ENCODE measurements around the gene ETV6. TPM values are rescaled to one million over a fixed set of nuclear protein-coding genes. Genes with fewer than 3 reads are reported as not detected.

Gene ETV6
- total RNA-seq, 1 experiment from 2014 or later, result 89.1 TPM

DNA sequence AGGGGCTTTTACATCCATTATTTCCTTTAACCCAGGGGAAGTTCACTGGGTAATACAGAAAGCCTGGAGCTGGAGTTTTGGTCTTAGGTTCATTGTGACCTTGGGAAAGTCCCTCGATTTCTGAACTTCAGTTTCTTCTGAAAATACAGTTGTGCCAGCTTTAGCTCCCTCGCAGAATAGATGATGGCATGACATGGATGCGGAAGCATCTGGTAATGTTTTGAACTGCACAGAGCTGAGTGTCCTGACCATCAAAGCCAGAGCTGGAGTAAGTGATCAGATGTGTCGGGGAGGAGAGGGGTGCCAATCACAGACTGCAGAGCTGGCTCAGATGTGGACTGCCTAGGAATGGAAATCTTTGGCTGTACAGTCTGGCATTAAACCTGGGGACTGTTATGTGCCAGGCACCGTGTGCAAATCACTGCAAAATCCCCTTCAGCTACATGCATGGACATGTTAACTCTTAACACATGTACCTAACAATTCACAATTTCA, 180.9 kb downstream of the ETV6 start:
- DNase-seq, result no peak
- Mint-ChIP-seq H3K9me3 (ENCODE audit: low read depth, unreplicated experiment) (no peaks in the 10 kb centered on the region), H3K36me3 (ENCODE audit: insufficient read depth, unreplicated experiment) (peaks cover 22% of the 10 kb centered on the region), H3K4me3 (ENCODE audit: low read depth, unreplicated experiment) (no peak overlapping the region), H3K27ac (ENCODE audit: unreplicated experiment) (no peak overlapping the region), H3K4me1 (ENCODE audit: low read depth, unreplicated experiment) (peaks cover 36% of the 10 kb centered on the region), H3K27me3 (ENCODE audit: unreplicated experiment) (no peaks in the 10 kb centered on the region)
- CTCF ChIA-PET, result interaction anchor here (0.5 to 1.4 kb wide), 2 partner anchors 17 to 268 kb away, joined by 3 read pairs; no protein-coding TSS in a partner anchor
- intact Hi-C loops (cut with micrococcal nuclease; ENCODE audit: unreplicated experiment), result loop anchor here (10.0 kb wide), 1 partner anchor 204 kb away; no protein-coding TSS in a partner anchor
- no TSS peak for BruUV-seq (replicated peaks)
- TF ChIP-seq, protein P1, sequence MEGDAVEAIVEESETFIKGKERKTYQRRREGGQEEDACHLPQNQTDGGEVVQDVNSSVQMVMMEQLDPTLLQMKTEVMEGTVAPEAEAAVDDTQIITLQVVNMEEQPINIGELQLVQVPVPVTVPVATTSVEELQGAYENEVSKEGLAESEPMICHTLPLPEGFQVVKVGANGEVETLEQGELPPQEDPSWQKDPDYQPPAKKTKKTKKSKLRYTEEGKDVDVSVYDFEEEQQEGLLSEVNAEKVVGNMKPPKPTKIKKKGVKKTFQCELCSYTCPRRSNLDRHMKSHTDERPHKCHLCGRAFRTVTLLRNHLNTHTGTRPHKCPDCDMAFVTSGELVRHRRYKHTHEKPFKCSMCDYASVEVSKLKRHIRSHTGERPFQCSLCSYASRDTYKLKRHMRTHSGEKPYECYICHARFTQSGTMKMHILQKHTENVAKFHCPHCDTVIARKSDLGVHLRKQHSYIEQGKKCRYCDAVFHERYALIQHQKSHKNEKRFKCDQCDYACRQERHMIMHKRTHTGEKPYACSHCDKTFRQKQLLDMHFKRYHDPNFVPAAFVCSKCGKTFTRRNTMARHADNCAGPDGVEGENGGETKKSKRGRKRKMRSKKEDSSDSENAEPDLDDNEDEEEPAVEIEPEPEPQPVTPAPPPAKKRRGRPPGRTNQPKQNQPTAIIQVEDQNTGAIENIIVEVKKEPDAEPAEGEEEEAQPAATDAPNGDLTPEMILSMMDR (IDR thresholded peaks at IDR 0.05; ENCODE audit: unreplicated experiment), result no peak

DNA sequence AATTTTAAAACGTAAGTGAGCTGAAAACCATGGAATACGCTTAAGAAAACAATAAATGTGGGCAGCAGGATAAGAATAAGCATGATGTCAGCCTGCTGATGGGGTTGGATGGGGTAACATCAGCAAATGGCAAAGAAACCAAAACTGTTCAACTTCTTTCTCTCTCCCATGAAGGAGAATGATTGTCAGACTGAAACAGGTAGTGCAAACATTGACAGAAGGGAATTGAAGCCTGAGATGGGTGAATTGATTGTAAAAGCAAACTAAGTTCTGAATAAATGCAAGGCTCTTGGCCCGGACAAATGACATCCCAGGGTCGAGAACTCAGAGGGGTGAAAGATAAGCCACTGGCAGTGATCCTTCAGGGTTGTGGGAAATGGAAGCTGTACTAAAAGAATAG, 182.6 kb downstream of the ETV6 start:
- TF ChIP-seq, protein P1 (IDR thresholded peaks at IDR 0.05; ENCODE audit: unreplicated experiment), result no peak
- Mint-ChIP-seq H3K27ac (ENCODE audit: unreplicated experiment) (peak overlapping the region; percentile 90), H3K9me3 (ENCODE audit: low read depth, unreplicated experiment) (no peaks in the 10 kb centered on the region), H3K4me3 (ENCODE audit: low read depth, unreplicated experiment) (no peak overlapping the region), H3K36me3 (ENCODE audit: insufficient read depth, unreplicated experiment) (peaks cover 14% of the 10 kb centered on the region), H3K27me3 (ENCODE audit: unreplicated experiment) (no peaks in the 10 kb centered on the region), H3K4me1 (ENCODE audit: low read depth, unreplicated experiment) (peaks cover 47% of the 10 kb centered on the region)
- no TSS peak for BruUV-seq (replicated peaks)
- CTCF ChIA-PET, result no interaction called here
- no peak for DNase-seq
- intact Hi-C loops (cut with micrococcal nuclease; ENCODE audit: unreplicated experiment), result loop anchor here (10.0 kb wide), 1 partner anchor 203 kb away; no protein-coding TSS in a partner anchor

DNA sequence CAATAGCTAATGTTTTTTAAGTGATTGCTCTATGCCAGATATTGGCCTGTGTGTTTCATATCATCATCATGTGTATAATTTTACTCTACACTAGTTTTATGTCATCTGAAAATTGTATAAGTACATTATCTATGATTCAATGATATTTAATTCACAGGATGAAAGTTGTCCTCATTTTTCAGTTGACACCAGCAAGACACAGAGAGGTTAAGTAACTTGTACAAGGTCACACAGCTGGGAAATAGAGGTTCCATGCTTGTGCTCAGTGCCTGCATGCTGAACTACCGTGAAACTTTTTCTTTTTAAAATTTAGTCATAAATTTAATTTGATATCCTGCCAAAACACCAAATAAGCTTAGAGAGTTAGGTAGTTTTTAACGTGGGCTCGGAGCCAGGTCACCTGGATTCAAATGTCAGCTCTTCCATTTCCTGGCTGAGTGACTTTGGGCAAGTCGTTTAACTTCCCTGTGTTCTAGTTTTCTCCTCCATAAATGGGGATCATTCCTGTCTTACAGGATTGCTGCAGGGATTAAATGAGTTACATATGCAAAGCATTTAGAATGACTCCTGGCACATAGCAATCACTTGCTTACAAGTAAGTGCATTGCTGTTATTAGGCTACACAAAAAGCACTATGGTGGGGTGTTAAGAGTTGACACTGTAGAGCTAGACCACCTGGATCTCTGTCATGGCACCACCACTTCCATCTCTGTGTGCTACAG, 183.9 kb downstream of the ETV6 start:
- CTCF ChIA-PET, result interaction anchor here (0.6 kb wide), 1 partner anchor 91 kb away, joined by 4 read pairs; no protein-coding TSS in a partner anchor
- Mint-ChIP-seq H3K9me3 (ENCODE audit: low read depth, unreplicated experiment) (no peaks in the 10 kb centered on the region), H3K4me3 (ENCODE audit: low read depth, unreplicated experiment) (peak overlapping the region; percentile 41), H3K27ac (ENCODE audit: unreplicated experiment) (peak overlapping the region; percentile 90), H3K4me1 (ENCODE audit: low read depth, unreplicated experiment) (peaks cover 55% of the 10 kb centered on the region), H3K36me3 (ENCODE audit: insufficient read depth, unreplicated experiment) (peaks cover 9% of the 10 kb centered on the region), H3K27me3 (ENCODE audit: unreplicated experiment) (no peaks in the 10 kb centered on the region)
- intact Hi-C loops (cut with micrococcal nuclease; ENCODE audit: unreplicated experiment), result loop anchor here (10.0 kb wide), 1 partner anchor 201 kb away; no protein-coding TSS in a partner anchor
- DNase-seq, result no peak
- BruUV-seq (replicated peaks), result no TSS peak
- TF ChIP-seq, protein P1 (IDR thresholded peaks at IDR 0.05; ENCODE audit: unreplicated experiment), result no peak

DNA sequence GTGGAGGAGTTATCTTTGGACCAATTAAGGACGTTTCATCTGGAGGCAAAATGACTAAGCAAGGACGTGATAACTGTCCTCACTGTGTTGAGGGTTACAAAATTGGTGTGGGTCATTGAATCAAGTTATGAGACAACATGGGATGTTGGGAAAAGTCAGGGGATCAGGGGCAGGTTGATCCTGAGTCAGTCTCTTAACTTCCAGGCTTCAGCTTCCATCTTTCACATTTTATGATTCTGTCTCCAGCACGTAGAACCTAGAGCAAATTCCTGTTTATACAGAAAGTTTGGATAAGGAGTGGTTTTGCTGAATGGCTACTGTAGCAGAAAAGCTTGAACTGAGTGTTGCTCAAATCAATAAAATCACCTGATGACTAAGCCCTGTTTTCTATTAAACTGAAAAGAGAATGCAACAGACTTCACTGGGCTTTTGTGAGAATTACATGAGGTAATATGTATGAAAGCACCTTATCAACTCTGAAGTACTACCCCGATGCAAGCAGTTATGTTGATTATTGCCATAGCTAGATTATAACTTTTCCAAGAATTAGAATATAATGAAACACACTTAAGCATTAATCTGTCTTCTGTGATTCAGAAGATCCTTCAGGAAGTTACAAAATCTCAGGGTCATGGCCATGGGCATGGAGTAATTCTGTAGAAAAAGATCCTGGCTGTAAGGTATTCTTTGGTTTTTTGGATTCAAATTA, 184.8 kb downstream of the ETV6 start:
- H3K36me3 Mint-ChIP-seq (ENCODE audit: insufficient read depth, unreplicated experiment), result peaks cover 18% of the 10 kb centered on the region
- no peaks in the 10 kb centered on the region for H3K9me3 Mint-ChIP-seq (ENCODE audit: low read depth, unreplicated experiment)
- intact Hi-C loops (cut with micrococcal nuclease; ENCODE audit: unreplicated experiment), result loop anchor here (10.0 kb wide), 1 partner anchor 201 kb away; no protein-coding TSS in a partner anchor
- CTCF ChIA-PET, result interaction anchor here (0.9 kb wide), 1 partner anchor 58 kb away, joined by 4 read pairs; no protein-coding TSS in a partner anchor
- H3K4me1 Mint-ChIP-seq (ENCODE audit: low read depth, unreplicated experiment), result peaks cover 64% of the 10 kb centered on the region
- H3K4me3 Mint-ChIP-seq (ENCODE audit: low read depth, unreplicated experiment), result peak overlapping the region; percentile 41
- no peak for DNase-seq
- H3K27ac Mint-ChIP-seq (ENCODE audit: unreplicated experiment), result peak overlapping the region; percentile 90
- TF ChIP-seq, protein P1 (IDR thresholded peaks at IDR 0.05; ENCODE audit: unreplicated experiment), result no peak
- no TSS peak for BruUV-seq (replicated peaks)
- H3K27me3 Mint-ChIP-seq (ENCODE audit: unreplicated experiment), result no peaks in the 10 kb centered on the region

Measured in Calu3 (cell line).